Hepatocyte (in vitro differentiated cells): ENCODE measurements around the gene APOM.

Source experiments
- CTCF ChIP-seq: fragments of 200-600 bp; sonication (generic); IDR thresholded peaks from 2 replicates; pipeline ENCODE4 v1.5.1; 2016; ENCODE audit warnings: antibody characterized with exemption, mild to moderate bottlenecking; ENCODE audit not compliant: poor library complexity
- EZH2 ChIP-seq: fragments of 200-600 bp; sonication (generic); IDR thresholded peaks from 2 replicates; pipeline ENCODE4 v1.6.1; 2016; ENCODE audit warnings: antibody characterized with exemption, mild to moderate bottlenecking, borderline replicate concordance
- EZH2phosphoT487 ChIP-seq: fragments of 200-600 bp; sonication (generic); IDR thresholded peaks from one replicate; pipeline ENCODE4 v1.6.1; 2018; ENCODE audit warnings: antibody characterized with exemption, mild to moderate bottlenecking, low read depth, moderate library complexity; ENCODE audit not compliant: unreplicated experiment, severe bottlenecking

GRCh38 chr6:31655349-31656237 is at the start of gene APOM:
- TF ChIP-seq CTCF (no peak), EZH2 (no peak), EZH2phosphoT487 (no peak)
